GM19240 (cell line): ENCODE data around the gene DPP6.

Experiments used
- DNase-seq: peaks from one replicate; pipeline ENCODE4 v3.0.0; 2011; ENCODE audit warnings: low spot score; ENCODE audit not compliant: insufficient read length

Gene DPP6

DNA sequence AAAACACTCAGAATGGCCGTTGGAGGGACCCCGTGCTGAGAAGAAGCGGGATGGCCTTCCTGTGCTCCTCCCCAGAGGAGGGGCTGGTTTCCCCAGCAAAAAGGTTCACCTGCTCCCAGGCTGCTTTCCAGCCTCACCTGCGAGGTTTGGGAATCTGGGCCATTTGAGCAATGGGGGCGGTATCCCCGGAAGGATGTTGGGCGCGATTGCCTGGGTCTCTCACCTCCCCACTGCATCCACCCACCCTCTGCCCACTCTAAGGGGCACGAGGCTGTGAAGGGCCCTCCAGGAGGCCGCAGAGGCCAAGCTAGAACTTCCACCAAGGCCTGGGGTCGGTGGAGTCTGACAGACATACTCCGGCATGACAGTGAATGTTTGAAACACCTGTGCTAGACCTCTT lies 803.2 kb downstream of the DPP6 start:
- no peak for DNase-seq

- no peak for DNase-seq
Measured at GRCh38 chr7:154856733-154857132, 804.5 kb downstream of the DPP6 start.

- DNase-seq = no peak
Measured at GRCh38 chr7:154857240-154857639, 805.0 kb downstream of the DPP6 start.

GRCh38 chr7:154857728-154858681 lies 805.8 kb downstream of the DPP6 start:
- DNase-seq = no peak

- DNase-seq = no peak
Measured at GRCh38 chr7:154858836-154859537, 806.8 kb downstream of the DPP6 start.

DNA sequence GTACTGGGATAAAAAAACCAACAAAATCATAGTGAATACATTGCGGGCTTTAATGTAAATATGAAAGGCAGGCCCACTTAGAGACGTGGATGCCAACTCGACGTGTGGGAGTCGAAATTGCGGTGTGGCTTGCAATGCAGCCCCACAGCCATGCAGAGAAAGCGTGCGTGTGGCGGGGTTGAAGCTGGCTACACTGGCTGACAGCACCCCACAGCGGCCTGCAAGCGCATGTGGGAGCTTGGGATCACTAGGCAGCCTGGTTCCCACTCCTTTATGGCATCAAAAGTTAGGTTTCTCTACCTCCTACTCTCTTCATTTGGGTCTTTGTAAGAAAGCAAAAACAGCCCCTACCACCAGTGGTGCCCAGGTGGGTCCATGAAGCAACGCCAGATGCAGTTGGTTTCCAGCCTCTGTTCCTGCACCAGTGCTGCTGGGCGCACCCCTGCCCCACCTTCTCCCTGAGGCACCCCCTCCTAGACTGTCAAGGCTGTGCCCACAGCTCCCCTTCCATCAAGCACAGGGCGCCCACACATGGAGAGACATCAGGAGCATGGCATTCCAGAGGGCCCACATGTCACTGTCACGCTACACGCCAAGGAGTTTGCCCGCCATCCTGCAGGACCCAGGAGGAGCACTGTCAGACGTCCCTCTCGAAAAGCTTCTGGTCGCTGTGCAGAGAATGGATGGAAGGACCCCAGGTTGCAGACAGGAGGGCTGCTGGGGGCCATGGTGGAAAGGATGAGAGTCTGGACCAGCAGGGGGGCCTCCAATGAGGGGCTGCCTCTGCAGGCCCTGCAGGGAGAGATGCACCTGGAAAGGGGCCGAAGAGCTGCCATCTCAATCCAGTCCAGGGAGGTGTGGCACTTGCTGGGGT lies 807.8 kb downstream of the DPP6 start:
- DNase-seq = no peak

DNA sequence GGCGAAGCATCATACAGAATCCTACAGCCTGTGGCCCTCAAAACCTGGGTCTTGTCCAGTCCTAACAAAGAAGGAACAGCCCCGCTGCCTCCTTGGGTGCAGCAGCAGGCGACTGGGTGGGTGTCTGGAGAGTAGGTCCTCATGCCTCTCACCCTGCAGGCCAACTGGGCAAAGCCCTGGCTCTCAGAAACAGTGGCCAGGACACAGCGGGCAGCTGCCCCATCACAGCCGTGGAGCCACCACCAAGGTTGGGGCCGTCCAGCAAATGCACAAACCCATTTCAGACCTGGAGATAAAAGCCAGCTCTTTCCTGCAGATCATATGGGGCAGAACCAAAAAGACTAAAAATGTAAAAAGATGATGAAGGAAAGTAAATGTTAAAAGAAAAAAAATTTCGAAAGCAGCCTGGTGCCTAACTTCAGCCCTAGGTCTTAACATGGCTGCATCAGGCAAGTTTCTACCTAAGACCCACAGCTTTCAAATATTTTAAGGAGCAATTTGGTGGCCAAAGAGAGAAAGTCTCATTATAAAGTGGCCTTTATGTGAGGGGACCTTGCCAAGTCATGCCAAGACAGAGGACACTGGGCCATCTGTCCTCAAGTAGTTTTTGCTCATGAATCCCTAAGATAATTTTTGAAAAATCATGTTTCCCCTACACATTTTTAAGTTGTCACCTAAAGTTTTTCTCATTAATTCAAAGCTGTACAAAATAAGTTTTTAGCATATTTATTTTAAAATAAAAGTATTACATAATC lies 808.6 kb downstream of the DPP6 start:
- DNase-seq = no peak

- DNase-seq = no peak
Measured at GRCh38 chr7:154861589-154861988, 809.4 kb downstream of the DPP6 start.

DNA sequence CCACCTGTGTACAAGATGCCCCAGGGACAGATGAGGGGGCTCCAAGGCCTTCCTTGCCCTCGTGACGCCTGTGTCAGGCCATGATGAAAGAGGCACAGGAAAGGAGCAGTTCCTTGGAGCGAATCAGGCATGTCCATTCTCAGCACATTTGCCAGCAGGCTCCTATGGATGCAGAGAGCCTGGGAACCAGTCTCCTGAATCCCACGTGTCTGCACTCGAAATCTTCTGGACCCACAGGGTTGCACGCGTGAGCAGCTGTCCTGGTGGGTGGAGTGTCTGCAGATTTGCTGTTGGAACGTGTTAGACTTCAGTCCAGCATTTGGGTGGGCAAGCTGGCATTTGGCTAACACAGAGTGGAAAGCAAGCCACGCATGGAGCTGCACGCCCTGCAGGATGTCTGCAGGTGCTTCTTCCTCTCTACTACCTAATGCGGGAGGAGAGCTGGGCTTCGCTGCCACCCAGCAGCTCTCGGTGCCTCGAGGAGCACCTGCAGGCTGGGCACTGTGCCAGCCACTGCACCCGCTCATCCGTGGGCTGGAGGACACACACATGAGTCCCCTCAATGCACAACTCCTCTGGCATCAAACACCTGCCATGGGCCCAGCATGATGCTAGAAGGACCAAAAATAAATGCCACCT lies 810.1 kb downstream of the DPP6 start:
- no peak for DNase-seq

DNA sequence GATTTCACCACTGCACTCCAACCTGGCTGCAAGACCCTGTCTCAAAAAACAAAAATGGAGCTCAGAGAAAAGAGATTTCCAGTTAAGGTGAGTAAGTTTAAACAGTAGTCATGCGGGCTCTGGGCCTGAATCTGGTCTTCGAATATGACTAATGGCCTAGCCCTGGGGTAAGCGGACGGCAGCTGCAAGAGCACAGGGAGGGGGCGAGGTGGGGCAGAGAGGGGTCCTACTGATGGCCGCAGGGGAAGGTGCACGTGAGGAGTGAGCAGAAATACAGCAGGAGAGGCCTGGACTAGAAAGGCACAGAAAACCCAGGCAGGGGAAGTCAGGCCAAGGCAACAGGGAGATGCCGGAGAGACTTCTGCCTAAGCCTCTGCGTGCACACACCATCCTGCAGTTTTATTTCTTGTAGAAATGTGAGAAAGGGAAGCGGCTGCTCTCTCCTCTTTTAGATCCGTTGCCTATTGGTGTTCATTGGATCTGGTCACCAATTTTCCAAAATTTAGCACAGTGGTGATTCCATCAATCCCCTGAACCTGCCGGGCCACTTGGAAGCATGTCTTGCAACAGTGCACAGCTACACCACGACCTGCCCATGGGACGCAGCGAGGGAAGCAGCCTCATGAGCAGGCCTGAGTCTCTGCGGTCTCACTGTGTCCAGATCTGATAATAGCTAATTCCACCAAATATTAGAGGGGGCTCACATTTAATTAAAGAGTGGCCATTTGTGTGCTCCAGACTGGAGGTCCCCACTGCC lies 811.7 kb downstream of the DPP6 start:
- DNase-seq = no peak

GRCh38 chr7:154864523-154864891 lies 812.3 kb downstream of the DPP6 start:
- no peak for DNase-seq

GRCh38 chr7:154865984-154866685 lies 813.9 kb downstream of the DPP6 start:
- no peak for DNase-seq

GRCh38 chr7:154867068-154867467 lies 814.9 kb downstream of the DPP6 start:
- no peak for DNase-seq

GRCh38 chr7:154868921-154869320 lies 816.7 kb downstream of the DPP6 start:
- DNase-seq = no peak

DNA sequence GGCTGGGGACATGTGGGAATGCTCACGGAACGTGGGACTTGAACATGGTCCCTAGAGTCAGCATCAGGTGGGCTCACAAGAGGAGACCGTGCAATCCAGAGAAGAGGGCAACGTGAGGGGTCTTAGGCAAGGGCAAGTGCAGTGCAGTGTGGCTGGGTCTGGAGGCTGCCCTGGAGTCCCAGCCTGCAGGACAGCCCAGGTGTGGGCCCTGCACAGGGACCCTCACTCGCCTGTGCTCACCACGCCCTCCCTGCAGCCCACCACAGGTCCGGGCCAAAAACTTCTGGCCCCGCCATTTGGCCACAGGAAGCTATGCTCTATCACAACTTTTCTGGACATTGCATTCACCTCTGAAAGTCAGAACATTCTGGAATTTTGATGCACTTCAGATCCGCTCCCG lies 817.2 kb downstream of the DPP6 start:
- DNase-seq = no peak

GRCh38 chr7:154871507-154871906 lies 819.3 kb downstream of the DPP6 start:
- no peak for DNase-seq

GRCh38 chr7:154871928-154872750 lies 819.9 kb downstream of the DPP6 start:
- DNase-seq = no peak

DNA sequence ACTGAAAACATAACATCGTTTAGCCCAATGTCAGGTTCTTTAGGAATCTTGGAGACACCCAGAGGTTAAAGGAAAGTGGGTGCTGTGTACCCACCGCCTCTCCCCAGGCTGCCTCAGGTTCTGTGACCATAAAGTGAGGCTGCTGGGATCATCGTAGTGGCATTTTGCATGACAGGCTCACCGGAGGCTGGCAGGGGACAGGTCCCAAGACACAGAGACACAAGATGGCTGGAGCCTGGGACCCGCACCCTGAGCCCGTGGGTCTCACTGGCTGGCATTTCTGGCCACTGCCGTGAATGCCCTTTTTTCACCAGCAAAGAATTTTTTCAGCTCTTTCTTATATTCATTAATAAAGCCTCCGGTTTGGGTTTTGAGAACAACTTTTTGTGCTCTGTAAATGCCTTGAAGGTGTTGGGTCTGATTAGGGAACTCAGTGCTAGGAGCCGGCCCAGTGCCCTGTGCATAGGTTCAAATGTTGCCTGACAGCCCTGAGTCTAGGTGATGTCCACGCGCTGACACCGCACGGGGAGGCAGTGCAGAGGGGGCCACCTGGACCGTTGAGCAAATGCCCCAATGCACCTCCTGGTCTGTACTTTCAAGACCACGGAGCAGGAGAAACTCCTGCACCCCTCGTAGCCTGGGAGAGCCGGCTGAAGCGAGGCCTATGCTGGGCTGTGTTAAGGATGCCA lies 820.8 kb downstream of the DPP6 start:
- DNase-seq = no peak
